ENCODE measurements around the gene WDTC1.

DNA sequence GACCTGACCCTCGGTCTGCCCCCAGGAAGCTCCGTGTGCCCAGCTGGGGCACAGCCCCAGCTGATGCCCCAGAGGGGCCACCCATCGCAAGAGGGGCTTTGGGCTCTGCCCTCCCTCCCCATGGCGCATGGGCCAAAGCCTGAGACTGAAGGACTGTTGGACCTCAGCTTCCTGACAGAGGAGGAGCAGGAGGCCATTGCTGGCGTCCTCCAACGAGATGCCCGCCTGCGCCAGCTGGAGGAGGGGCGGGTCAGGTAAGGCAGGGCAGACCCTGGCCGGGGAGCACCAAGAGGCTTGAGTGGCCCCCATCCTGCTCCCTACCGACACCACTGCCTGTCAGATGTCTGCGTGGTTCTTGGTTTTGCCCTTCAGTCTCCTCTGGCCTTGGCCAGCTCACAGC lies 110.8 kb downstream of the WDTC1 start:
- TF ChIP-seq JUNB (IDR thresholded peaks at IDR 0.05; ENCODE audit: unreplicated experiment), result no peak
- TF ChIP-seq, protein P1, sequence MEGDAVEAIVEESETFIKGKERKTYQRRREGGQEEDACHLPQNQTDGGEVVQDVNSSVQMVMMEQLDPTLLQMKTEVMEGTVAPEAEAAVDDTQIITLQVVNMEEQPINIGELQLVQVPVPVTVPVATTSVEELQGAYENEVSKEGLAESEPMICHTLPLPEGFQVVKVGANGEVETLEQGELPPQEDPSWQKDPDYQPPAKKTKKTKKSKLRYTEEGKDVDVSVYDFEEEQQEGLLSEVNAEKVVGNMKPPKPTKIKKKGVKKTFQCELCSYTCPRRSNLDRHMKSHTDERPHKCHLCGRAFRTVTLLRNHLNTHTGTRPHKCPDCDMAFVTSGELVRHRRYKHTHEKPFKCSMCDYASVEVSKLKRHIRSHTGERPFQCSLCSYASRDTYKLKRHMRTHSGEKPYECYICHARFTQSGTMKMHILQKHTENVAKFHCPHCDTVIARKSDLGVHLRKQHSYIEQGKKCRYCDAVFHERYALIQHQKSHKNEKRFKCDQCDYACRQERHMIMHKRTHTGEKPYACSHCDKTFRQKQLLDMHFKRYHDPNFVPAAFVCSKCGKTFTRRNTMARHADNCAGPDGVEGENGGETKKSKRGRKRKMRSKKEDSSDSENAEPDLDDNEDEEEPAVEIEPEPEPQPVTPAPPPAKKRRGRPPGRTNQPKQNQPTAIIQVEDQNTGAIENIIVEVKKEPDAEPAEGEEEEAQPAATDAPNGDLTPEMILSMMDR (conservative IDR thresholded peaks at IDR 0.05; ENCODE audit: low read depth in 2 of 2), result no peak

All from GM23338 (cell line).